K562 (cell line): Measurements from ENCODE around the gene TMEM108. TPM values are rescaled to one million over a fixed set of nuclear protein-coding genes. Genes with fewer than 3 reads are reported as not detected.

Source experiments
- ATAC-seq: fragments of 200-7000 bp; cut with Tn5 transposase; 3 replicates; pipeline ENCODE4 v1.9.1; 2020; ENCODE audit warnings: moderate library complexity
- BruUV-seq: library from RNA; stranded (reverse); fragments of 400-500 nt; replicated peaks from 2 replicates; lab custom pipeline; 2021; lab: Mats Ljungman, UMichigan
- CTCF ChIA-PET: fragments of 300-600 bp; formaldehyde crosslinking; extraction: SDS; loops from one replicate; lab custom pipeline; 2021; ENCODE audit warnings: low intra/inter-chr PET ratio; lab: Yijun Ruan, JAX
- POLR2A ChIA-PET: fragments of 300-600, 350-650 bp; sonication (Branson Sonifier 250); formaldehyde crosslinking; extraction: SDS; loops from one replicate; lab custom pipeline; 2021; ENCODE audit warnings: antibody characterized with exemption, inconsistent platforms; lab: Yijun Ruan, JAX
- DNase-seq, 4 experiments: peaks; one replicate each; pipeline versions ENCODE4 v3.0.0 to v3.0.0-alpha.2; 2011 to 2018; ENCODE audit warnings: low spot score in 3 of 4, mixed read lengths in 3 of 4; ENCODE audit errors: extremely low read depth in 1 of 4
- FAIRE-seq: peaks from 2 replicates; lab custom pipeline; 2011; peaks lifted over from hg19 to GRCh38; lab: Jason Lieb, UNC
- H2AFZ ChIP-seq: 2 replicates; pipeline ENCODE4 v1.6.0; 2011; ENCODE audit warnings: low read depth, low read length, control low read depth, inconsistent platforms
- H3K27ac ChIP-seq: fragments of 200-600 bp; 3 replicates; pipeline ENCODE4 v1.8.0; 2011; ENCODE audit warnings: low read depth, mild to moderate bottlenecking, control low read depth, inconsistent platforms, low read length, moderate library complexity, mixed read lengths; ENCODE audit errors: extremely low read depth
- H3K27me3 ChIP-seq, 2 experiments: fragments of 300-600 bp in 1 of 2; 2 replicates in 1 of 2; 3 replicates in 1 of 2; pipeline versions ENCODE4 v1.6.0 to v1.8.0; 2011; ENCODE audit warnings: inconsistent platforms in 2 of 2, low read length in 2 of 2, mild to moderate bottlenecking in 1 of 2, mixed read lengths in 1 of 2, moderate library complexity in 1 of 2; ENCODE audit not compliant: control insufficient read depth in 2 of 2, insufficient read depth in 2 of 2
- H3K36me3 ChIP-seq: fragments of 300-600 bp; 3 replicates; pipeline ENCODE4 v1.8.0; 2011; ENCODE audit warnings: mild to moderate bottlenecking, low read length, inconsistent platforms; ENCODE audit not compliant: control insufficient read depth, insufficient read depth
- H3K4me1 ChIP-seq, 2 experiments: fragments of 200-600 bp in 1 of 2; replicated peaks in 1 of 2; 2 replicates in 1 of 2; 3 replicates in 1 of 2; pipeline versions ENCODE4 v1.5.1 to v1.8.0; 2011; ENCODE audit warnings: inconsistent platforms in 2 of 2, low read length in 2 of 2, mild to moderate bottlenecking in 1 of 2, mixed read lengths in 1 of 2, moderate library complexity in 1 of 2; ENCODE audit not compliant: control insufficient read depth in 2 of 2, insufficient read depth in 2 of 2
- H3K4me2 ChIP-seq: 2 replicates; pipeline ENCODE4 v1.6.1; 2011; ENCODE audit warnings: low read length, control low read depth, inconsistent platforms, mixed read lengths; ENCODE audit not compliant: insufficient read depth
- H3K4me3 ChIP-seq: fragments of 200-600 bp; sonication (generic), shearing (Covaris generic); 2 replicates; pipeline ENCODE4 v1.5.1; 2016; ENCODE audit warnings: control low read depth, inconsistent platforms
- H3K79me2 ChIP-seq: fragments of 200-600 bp; 3 replicates; pipeline ENCODE4 v1.8.0; 2011; ENCODE audit warnings: low read length, inconsistent platforms; ENCODE audit not compliant: control insufficient read depth, insufficient read depth
- H3K9ac ChIP-seq, 2 experiments: 2 replicates each; pipeline versions ENCODE4 v1.6.0 to v1.6.1; 2011; ENCODE audit warnings: low read depth in 2 of 2, low read length in 2 of 2, control low read depth in 1 of 2, inconsistent platforms in 1 of 2, mild to moderate bottlenecking in 1 of 2, mixed read lengths in 1 of 2; ENCODE audit not compliant: insufficient read depth in 1 of 2
- H3K9me1 ChIP-seq: one replicate; pipeline ENCODE4 v1.6.0; 2011; ENCODE audit warnings: inconsistent platforms, mild to moderate bottlenecking, low read length, moderate library complexity; ENCODE audit not compliant: control insufficient read depth, insufficient read depth
- H3K9me3 ChIP-seq: replicated peaks from 2 replicates; pipeline ENCODE4 v1.5.1; 2011; ENCODE audit warnings: low read depth, low read length, inconsistent platforms; ENCODE audit not compliant: control insufficient read depth, insufficient read depth
- H4K20me1 ChIP-seq: replicated peaks from 2 replicates; pipeline ENCODE4 v1.6.1; 2011; ENCODE audit warnings: low read length, inconsistent platforms, mixed read lengths; ENCODE audit not compliant: control insufficient read depth, insufficient read depth
- ARID2 ChIP-seq: fragments of 450-650 bp; IDR thresholded peaks from 2 replicates; pipeline ENCODE4 v1.6.1; 2017; ENCODE audit warnings: antibody characterized with exemption, mild to moderate bottlenecking
- CBX2 ChIP-seq: fragments of 200-600 bp; sonication (generic); IDR thresholded peaks from one replicate; pipeline ENCODE4 v1.6.1; 2012; ENCODE audit warnings: mild to moderate bottlenecking, low read length, inconsistent platforms; ENCODE audit not compliant: insufficient read depth, poor library complexity, severe bottlenecking
- DEAF1 ChIP-seq: fragments of 450-650 bp; formaldehyde crosslinking; IDR thresholded peaks from 2 replicates; pipeline ENCODE4 v1.4.0; 2020; ENCODE audit warnings: mild to moderate bottlenecking, moderate library complexity
- E2F3 ChIP-seq: fragments of 250-450 bp; sonication (Bioruptor Pico); IDR thresholded peaks from 2 replicates; pipeline ENCODE4 v1.4.0; 2020; ENCODE audit warnings: mild to moderate bottlenecking
- MCM2 ChIP-seq: fragments of 450-650 bp; IDR thresholded peaks from 2 replicates; pipeline ENCODE4 v1.6.1; 2017; ENCODE audit warnings: low read depth, mild to moderate bottlenecking
- MITF ChIP-seq: IDR thresholded peaks from 2 replicates; pipeline ENCODE4 v1.6.1; 2014; ENCODE audit warnings: antibody characterized with exemption
- NBN ChIP-seq: fragments of 450-650 bp; IDR thresholded peaks from 2 replicates; pipeline ENCODE4 v1.6.1; 2016; ENCODE audit warnings: low read depth, mild to moderate bottlenecking
- NFE2 ChIP-seq: IDR thresholded peaks from 2 replicates; pipeline ENCODE4 v1.6.1; 2014; ENCODE audit warnings: antibody characterized with exemption, low read depth
- PBX2 ChIP-seq, 2 experiments: IDR thresholded peaks in 1 of 2; conservative IDR thresholded peaks in 1 of 2; 2 replicates each; pipeline ENCODE4 v1.6.1; 2016; ENCODE audit warnings: low read depth in 2 of 2, mild to moderate bottlenecking in 1 of 2, missing compliant biosample characterization in 1 of 2, missing genetic modification characterization in 1 of 2, moderate library complexity in 1 of 2
- PCBP1 ChIP-seq: fragments of 200-400 bp; formaldehyde crosslinking; IDR thresholded peaks from 2 replicates; pipeline ENCODE4 v1.6.1; 2018; ENCODE audit warnings: mild to moderate bottlenecking, low read depth, low read length; ENCODE audit not compliant: poor library complexity, severe bottlenecking
- ZNF197 ChIP-seq: fragments of 200-800 bp; sonication (Bioruptor generic); IDR thresholded peaks from 2 replicates; pipeline ENCODE4 v1.6.1; 2016; ENCODE audit warnings: low read depth, missing genetic modification characterization, missing compliant biosample characterization
- ZNF551 ChIP-seq: fragments of 250-450 bp; sonication (Bioruptor Pico); IDR thresholded peaks from 2 replicates; pipeline ENCODE4 v1.5.0; 2021; ENCODE audit warnings: mild to moderate bottlenecking, moderate library complexity
- WGBS: fragments of 100-300 bp; shearing (Covaris generic); methylation state at CpG from one replicate; pipeline ENCODE4 v1.1.6; 2016; ENCODE audit warnings: low coverage, mixed read lengths; ENCODE audit not compliant: insufficient coverage; ENCODE audit errors: missing lambda C conversion rate; 5-methylcytosine and 5-hydroxymethylcytosine counted together
- in situ Hi-C: fragments of 300-500 bp; cut with MboI; formaldehyde crosslinking; loops from 4 replicates; pipeline ENCODE4 v1.15.0; 2018; ENCODE audit warnings: inconsistent platforms, mixed read lengths
- intact Hi-C: fragments of 100-400 bp; cut with micrococcal nuclease; formaldehyde crosslinking; loops from 2 replicates; pipeline ENCODE4 v1.14.2; 2022
- polyA plus RNA-seq, 8 experiments: library from polyadenylated mRNA; depleted of rRNA in 4 of 8; stranded (reverse) in 5 of 8; unstranded in 3 of 8; fragments of >200 nt; fragmentation: Nextera tagmentation in 2 of 8; fragmentation: Illumina TruSeq in 1 of 8; extraction: Ambion mirVana in 2 of 8; extraction: Trizol in 1 of 8; gene quantifications; 2 replicates each; pipeline versions ENCODE4 v1.2.1 to v1.2.3, GENCODE V29; 2011 to 2014; ENCODE audit warnings: inconsistent platforms in 1 of 8, missing spikeins in 1 of 8
- total RNA-seq, 7 experiments: library from RNA; depleted of rRNA in 6 of 7; stranded (reverse); fragments of >200 nt in 6 of 7; fragmentation: Illumina TruSeq in 2 of 7; extraction: Trizol in 2 of 7; gene quantifications; 2 replicates each; pipeline versions ENCODE4 v1.2.1 to v1.2.3, GENCODE V29; 2011 to 2021; ENCODE audit warnings: low replicate concordance in 1 of 7
- TF ChIP-seq, protein P1 (sequence below): fragments of 450-650 bp; IDR thresholded peaks from 2 replicates; pipeline ENCODE4 v1.6.1; 2017; ENCODE audit warnings: antibody characterized with exemption

TMEM108 gene
- total and polyA plus RNA-seq, 9 of the 15 experiments (the other 6 are each of a cell fraction or from before 2014, with no cell fraction given) = 0.65 to 11.1 (median 3.4) TPM

GRCh38 chr3:133041524-133041829, 3.3 kb downstream of the TMEM108 start:
- Histone ChIP-seq H3K4me3 (no peak overlapping the region), H3K27ac (no peak overlapping the region), H3K79me2 (no peaks in the 10 kb centered on the region; the same call in 1 of the 3 replicates), H3K27me3 (no peaks in the 10 kb centered on the region; a peak in 1 of 5 replicates), H3K4me2 (no peak overlapping the region), H3K4me1 (peaks cover 5 to 16% of the 10 kb centered on the region in 2 experiments; a peak in 4 of 5 replicates), H4K20me1 (no peaks in the 10 kb centered on the region), H3K9me3 (no peaks in the 10 kb centered on the region), H3K9ac (no peak overlapping the region), H3K36me3 (no peaks in the 10 kb centered on the region), H2AFZ (no peak overlapping the region), H3K9me1 (no peaks in the 10 kb centered on the region)
- in situ Hi-C loops = loop anchor here (25.0 kb wide), 3 partner anchors 304 to 771 kb away; partner anchors contain the start of gene SRPRB
- no TSS peak for BruUV-seq
- TF ChIP-seq PBX2 (CRISPR knock-in tag; IDR thresholded peaks at IDR 0.05; ENCODE audit: low read depth) (no peak), PBX2 (tag; conservative IDR thresholded peaks at IDR 0.05; ENCODE audit: low read depth) (no peak), NFE2 (no peak), ZNF551 (no peak), CBX2 (no peak), DEAF1 (CRISPR knock-in tag) (no peak), E2F3 (no peak), MCM2 (no peak), PCBP1 (no peak), MITF (no peak), ZNF197 (CRISPR knock-in tag) (no peak), ARID2 (no peak), NBN (no peak)
- TF ChIP-seq, protein P1, sequence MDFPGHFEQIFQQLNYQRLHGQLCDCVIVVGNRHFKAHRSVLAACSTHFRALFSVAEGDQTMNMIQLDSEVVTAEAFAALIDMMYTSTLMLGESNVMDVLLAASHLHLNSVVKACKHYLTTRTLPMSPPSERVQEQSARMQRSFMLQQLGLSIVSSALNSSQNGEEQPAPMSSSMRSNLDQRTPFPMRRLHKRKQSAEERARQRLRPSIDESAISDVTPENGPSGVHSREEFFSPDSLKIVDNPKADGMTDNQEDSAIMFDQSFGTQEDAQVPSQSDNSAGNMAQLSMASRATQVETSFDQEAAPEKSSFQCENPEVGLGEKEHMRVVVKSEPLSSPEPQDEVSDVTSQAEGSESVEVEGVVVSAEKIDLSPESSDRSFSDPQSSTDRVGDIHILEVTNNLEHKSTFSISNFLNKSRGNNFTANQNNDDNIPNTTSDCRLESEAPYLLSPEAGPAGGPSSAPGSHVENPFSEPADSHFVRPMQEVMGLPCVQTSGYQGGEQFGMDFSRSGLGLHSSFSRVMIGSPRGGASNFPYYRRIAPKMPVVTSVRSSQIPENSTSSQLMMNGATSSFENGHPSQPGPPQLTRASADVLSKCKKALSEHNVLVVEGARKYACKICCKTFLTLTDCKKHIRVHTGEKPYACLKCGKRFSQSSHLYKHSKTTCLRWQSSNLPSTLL = no peak
- POLR2A ChIA-PET = interaction anchor here (0.6 to 1.2 kb wide), 2 partner anchors 336 to 1935 kb away, joined by 3 to 5 read pairs; no protein-coding TSS in a partner anchor
- WGBS = 20% methylated on average over 6 of the region's 6 CpGs
- ATAC-seq (no peak), DNase-seq (no peak), FAIRE-seq (no peak)
- CTCF ChIA-PET = interaction anchor here (0.7 to 1.3 kb wide), 5 partner anchors 313 to 1432 kb away, joined by 3 to 5 read pairs (median 4); no protein-coding TSS in a partner anchor
- intact Hi-C loops = loop anchor here (2.0 to 10.0 kb wide), 6 partner anchors 233 to 387 kb away; partner anchors contain the start of gene ACAD11
